Middle frontal gyrus (tissue), 1 donor: ENCODE data around the gene ACSL1.

Experiments
- DNase-seq: peaks from one replicate; pipeline ENCODE4 v3.0.0-alpha.2; 2015; ENCODE audit warnings: low spot score; ENCODE audit errors: extremely low spot score

ACSL1 gene

GRCh38 chr4:184728858-184729257, 96.9 kb downstream of the ACSL1 start:
- no peak for DNase-seq

- DNase-seq = no peak
Measured at GRCh38 chr4:184727430-184727829, 98.3 kb downstream of the ACSL1 start.

- DNase-seq = no peak
Measured at GRCh38 chr4:184722798-184723197, 103.0 kb downstream of the ACSL1 start.

GRCh38 chr4:184721254-184721653, 104.5 kb downstream of the ACSL1 start:
- DNase-seq = no peak

- no peak for DNase-seq
Measured at GRCh38 chr4:184719407-184719806, 106.4 kb downstream of the ACSL1 start.

GRCh38 chr4:184715526-184715925, 110.2 kb downstream of the ACSL1 start:
- DNase-seq = no peak

GRCh38 chr4:184713887-184714286, 111.9 kb downstream of the ACSL1 start:
- DNase-seq = no peak

- no peak for DNase-seq
Measured at GRCh38 chr4:184712322-184712721, 113.4 kb downstream of the ACSL1 start.

- no peak for DNase-seq
Measured at GRCh38 chr4:184706453-184706852, 119.3 kb downstream of the ACSL1 start.

GRCh38 chr4:184705692-184706091, 120.1 kb downstream of the ACSL1 start:
- no peak for DNase-seq
